Endometrial microvascular endothelial cells (primary cell): ENCODE measurements around the gene RAPGEF3. TPM values are rescaled to one million over a fixed set of nuclear protein-coding genes. Genes with fewer than 3 reads are reported as not detected.

ENCODE experiments used
- in situ Hi-C: cut with HindIII; loops from 2 replicates; pipeline ENCODE4 v1.10.0; 2017; ENCODE audit warnings: low sequenced_read_pairs, low pct_unique_long_range_greater_than_20kb; ENCODE audit errors: inconsistent ontology term
- total RNA-seq: library from RNA; depleted of rRNA; stranded (reverse); fragments of >200 nt; gene quantifications from one replicate; pipeline ENCODE4 v1.2.3, GENCODE V29; 2015; ENCODE audit errors: inconsistent ontology term

Gene RAPGEF3
- total RNA-seq, 1 donor from 2014 or later: 27.8 TPM

- in situ Hi-C loops: no loop called here
Measured at GRCh38 chr12:47747596-47748506, 10.8 kb downstream of the RAPGEF3 start.

GRCh38 chr12:47747126-47747525 lies 11.6 kb downstream of the RAPGEF3 start:
- in situ Hi-C loops: no loop called here

- in situ Hi-C loops: no loop called here
Measured at GRCh38 chr12:47746523-47746922, 12.2 kb downstream of the RAPGEF3 start.

- in situ Hi-C loops: no loop called here
Measured at GRCh38 chr12:47746073-47746472, 12.6 kb downstream of the RAPGEF3 start.

GRCh38 chr12:47745485-47746041 lies 13.1 kb downstream of the RAPGEF3 start:
- in situ Hi-C loops: no loop called here

GRCh38 chr12:47744778-47745436 lies 13.8 kb downstream of the RAPGEF3 start:
- in situ Hi-C loops: no loop called here

GRCh38 chr12:47744005-47744651 lies 14.6 kb downstream of the RAPGEF3 start:
- in situ Hi-C loops: no loop called here

- in situ Hi-C loops: no loop called here
Measured at GRCh38 chr12:47743311-47743860, 15.3 kb downstream of the RAPGEF3 start.

- in situ Hi-C loops: no loop called here
Measured at GRCh38 chr12:47742253-47742825, 16.3 kb downstream of the RAPGEF3 start.

GRCh38 chr12:47741340-47741703 lies 17.4 kb downstream of the RAPGEF3 start:
- in situ Hi-C loops: no loop called here

GRCh38 chr12:47740606-47741339 lies 17.9 kb downstream of the RAPGEF3 start:
- in situ Hi-C loops: no loop called here

GRCh38 chr12:47739979-47740378 lies 18.7 kb downstream of the RAPGEF3 start:
- in situ Hi-C loops: no loop called here

GRCh38 chr12:47739297-47739696 lies 19.4 kb downstream of the RAPGEF3 start:
- in situ Hi-C loops: no loop called here

- in situ Hi-C loops: no loop called here
Measured at GRCh38 chr12:47737936-47738594, 20.6 kb downstream of the RAPGEF3 start.

GRCh38 chr12:47736877-47737676 lies 21.6 kb downstream of the RAPGEF3 start:
- in situ Hi-C loops: no loop called here

- in situ Hi-C loops: no loop called here
Measured at GRCh38 chr12:47736216-47736615, 22.5 kb downstream of the RAPGEF3 start.

- in situ Hi-C loops: no loop called here
Measured at GRCh38 chr12:47735649-47736048, 23.0 kb downstream of the RAPGEF3 start.
